GM19463 (cell line): ENCODE data around the gene TMTC3.
"Not testable (repeated sequence)": the region's sequence is repeated elsewhere in the genome, so short reads cannot be mapped to it uniquely, and the experiment has no call there.

Source experiments
- ATAC-seq: cut with Tn5 transposase; IDR thresholded peaks from one replicate; pipeline ENCODE4 v1.9.1; 2021; ENCODE audit warnings: mild to moderate bottlenecking, moderate library complexity; ENCODE audit not compliant: unreplicated experiment

The TMTC3 gene

DNA sequence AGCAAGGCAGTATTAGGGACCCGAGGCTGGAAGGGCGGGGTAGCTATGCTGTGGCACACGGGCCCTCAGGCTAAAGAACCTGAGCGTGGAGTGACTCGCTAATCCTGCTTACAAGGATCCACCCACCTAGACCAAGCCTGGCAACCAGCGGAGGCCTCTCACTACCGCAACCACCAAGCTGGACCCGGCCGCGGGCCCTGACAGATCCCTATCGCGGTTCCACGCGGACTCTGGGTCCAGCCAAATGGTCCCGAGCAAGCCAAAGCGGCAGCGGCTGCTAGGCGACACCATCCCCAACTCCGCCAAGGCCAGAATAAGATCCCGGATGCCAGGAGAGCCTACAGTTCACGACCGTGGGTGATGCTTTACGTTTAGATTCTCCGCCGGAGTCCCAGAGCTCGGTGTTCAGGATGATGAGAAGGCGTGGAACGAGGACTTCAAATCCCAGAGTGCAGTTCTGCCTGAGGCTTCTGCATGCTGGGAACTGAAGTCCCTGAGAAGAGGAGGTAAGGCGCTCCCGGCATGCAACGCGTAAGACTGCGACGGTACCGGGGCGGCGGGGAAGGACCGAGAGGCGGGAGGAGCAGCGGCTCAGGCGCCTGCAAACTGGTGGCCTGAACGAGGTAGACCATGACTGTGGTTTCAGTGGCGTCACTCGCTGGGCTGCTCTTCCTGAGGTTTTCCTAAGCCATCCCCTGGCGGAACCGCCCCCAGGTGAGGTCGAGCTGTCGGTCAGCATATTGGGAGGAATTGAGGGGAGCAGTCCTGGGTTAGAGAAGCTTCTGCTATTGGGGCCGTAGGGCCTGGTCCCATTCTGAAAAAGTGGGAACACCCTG lies at the start of gene TMTC3, which contains the start of gene CEP290:
Gene TMTC3 (plus strand): TSS at position 534 of the 836 bp plus-strand sequence. CDS start 6,009 bp downstream, outside the sequence.
Gene CEP290 (minus strand): TSS at position 315 of the 836 bp plus-strand sequence. CDS start 781 bp downstream, outside the sequence.
- peak; percentile 89 for ATAC-seq

DNA sequence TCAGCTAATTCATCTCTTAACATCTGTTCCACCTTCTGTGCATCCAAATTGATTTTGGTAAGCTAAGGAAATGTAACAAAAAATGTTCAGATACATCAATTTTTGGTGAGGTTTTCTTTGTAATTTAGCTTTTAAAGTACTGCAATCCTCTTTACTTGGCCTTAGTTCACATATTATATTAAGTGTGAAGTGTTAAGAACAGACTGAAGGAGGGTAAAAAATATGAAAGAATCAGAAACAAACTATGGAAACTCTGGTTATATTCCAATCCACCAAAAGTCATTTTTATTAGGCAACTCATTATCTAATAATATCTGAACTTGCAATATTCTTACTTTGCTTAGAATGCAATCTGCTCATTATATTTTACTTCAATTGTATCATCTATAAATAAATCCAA lies 49.3 kb upstream of the TMTC3 start:
- ATAC-seq, result no peak

DNA sequence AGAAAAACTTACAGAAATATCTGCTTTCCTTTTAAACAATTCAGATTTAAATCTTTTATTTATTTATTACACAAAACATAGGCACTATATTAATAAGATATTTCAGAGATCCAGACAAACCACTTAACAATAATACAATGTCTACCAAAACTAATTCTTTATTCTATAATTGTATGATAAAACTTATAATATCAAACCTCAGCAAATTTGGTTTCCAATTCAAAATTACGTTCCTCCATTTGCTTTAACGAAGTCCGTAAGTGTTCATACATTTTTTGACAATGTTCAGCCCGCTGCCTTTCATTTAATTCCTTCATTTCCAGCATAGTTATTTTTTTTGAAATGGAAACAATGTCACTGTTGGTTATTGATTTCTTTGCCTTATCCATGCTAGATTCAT lies 48.5 kb upstream of the TMTC3 start:
- ATAC-seq, result no peak

DNA sequence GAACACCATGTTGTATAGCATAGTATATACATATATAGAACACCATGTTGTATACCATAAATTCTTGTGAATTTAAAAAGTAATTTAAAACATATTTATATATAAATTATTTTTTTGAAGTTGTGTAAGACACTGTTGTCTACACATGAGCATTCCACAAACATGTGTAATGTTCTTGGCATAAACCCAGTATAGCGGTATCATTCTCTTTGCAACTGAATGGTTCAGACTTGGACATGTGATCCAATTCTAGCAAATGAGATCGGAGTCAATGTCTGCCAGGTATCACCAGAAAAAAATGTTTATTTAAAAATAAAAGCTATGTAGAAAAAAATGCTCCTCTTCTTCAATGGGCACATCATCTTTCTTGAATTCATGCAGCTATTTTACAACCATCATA lies 34.1 kb upstream of the TMTC3 start:
- ATAC-seq, result no peak

DNA sequence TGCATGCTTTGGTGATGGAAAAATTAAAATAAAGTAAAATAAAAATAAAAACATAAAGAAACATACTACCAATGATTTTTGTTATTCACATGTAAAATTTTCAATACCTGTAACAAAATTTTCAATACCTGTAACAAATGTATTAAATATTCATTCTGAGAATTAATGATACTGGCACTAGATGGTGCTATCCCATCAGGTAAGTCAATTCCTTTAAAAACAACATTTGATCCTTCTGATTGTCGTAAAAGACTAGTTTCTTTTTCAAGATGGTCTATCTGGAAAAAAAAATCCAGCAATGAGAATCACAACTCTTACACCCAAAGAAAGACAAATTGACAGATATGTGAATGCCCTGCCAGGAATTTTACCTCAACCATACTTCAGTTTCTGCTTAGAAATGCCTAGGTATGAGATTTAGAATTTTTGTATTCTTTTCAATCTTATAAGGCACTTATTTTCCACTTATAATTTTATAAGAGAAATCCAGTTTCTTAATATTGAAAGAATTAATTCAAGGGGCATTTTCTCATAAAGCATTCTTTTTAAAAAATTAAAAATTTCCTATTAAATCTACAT lies 30.9 kb upstream of the TMTC3 start:
- no peak for ATAC-seq

DNA sequence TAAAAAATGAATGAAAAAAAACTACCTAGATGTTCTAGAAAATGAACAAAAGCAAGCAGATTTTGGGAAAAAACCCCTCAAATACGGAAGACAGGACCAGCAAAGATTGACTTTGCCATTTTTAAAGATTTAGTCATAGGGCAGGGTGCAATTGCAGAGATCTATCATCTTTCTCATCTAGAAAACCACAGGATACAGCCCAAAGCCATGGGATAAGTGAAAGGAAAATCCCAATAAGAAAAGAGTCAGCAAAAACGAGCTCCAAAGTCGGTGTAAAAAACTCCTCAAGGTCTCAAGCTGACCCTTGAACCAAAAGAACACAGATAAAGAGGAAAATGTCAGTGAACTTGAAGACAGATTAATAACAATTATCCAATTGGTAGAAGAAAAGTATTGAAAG lies 28.2 kb upstream of the TMTC3 start:
- ATAC-seq, result no peak

DNA sequence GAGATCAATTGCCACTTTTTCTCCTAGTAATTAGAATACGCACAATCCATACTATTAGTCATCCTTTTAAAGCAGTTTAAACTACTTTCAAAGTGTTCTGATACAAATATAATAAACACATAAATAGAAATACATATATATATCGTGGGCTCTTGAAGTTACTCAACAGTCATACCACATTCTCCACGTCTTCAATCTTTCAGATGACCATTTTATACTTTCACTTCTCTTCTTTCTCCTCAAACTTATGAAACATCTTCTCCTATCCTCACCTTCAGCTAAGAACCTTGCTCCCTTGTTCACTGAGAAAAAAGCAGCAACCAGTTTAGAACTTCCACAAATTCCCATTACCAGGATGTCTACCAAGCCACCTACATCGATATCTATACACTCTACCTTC lies 19.4 kb upstream of the TMTC3 start:
- no peak for ATAC-seq

DNA sequence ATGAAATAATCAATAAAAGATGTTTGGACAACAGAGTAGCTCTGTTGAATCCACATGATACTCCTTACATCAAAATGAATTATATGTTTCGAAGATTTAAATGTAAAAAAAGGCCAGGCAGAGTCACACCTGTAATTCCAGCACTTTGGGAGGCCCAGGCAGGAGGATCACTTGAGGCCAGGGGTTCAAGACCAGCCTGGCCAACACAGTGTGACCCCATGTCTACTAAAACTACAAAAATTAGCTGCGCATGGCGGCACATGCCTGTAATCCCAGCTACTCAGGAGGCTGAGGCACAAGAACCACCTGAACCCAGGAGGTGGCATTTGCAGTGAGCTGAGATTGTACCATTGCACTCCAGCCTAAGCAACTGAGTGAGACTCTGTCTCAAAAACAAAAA lies 15.0 kb upstream of the TMTC3 start:
- ATAC-seq, result no peak

DNA sequence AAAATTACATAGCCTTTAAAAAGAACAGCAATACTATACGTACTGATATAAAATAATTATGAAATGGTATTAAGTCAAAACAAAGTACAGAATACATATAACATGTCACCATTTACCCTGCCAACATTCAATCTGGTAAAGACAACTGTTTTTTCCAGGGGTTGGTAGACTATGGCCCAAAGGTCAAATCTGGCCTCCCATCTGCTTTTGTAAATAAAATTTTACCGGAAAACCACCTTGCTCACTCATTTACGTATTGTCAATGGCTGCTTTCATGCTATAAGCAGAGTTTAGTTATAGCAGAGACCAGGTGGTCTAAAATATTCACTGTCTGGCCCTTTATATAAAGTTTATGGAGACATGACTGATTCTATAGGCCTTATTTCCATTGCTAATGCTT lies 14.3 kb upstream of the TMTC3 start:
- ATAC-seq, result no peak

DNA sequence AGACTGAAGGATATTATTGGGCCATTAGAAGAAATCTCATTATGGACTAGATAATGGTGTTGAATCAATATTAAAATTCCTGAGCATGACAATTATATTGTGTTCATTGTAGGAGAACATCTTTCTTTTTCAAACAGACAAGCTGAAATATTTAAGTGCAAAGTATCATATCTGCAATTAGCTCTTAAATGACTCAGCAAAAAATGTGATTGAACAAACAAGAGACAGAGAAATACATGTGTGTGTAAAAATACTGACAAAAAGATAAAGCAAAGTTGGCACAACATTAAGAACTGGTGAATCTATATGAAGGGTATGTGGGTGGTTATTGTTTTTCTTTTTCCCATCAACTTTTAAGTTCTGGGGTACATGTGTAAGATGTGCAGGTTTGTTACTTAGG lies 9.7 kb upstream of the TMTC3 start:
- ATAC-seq, result no peak

DNA sequence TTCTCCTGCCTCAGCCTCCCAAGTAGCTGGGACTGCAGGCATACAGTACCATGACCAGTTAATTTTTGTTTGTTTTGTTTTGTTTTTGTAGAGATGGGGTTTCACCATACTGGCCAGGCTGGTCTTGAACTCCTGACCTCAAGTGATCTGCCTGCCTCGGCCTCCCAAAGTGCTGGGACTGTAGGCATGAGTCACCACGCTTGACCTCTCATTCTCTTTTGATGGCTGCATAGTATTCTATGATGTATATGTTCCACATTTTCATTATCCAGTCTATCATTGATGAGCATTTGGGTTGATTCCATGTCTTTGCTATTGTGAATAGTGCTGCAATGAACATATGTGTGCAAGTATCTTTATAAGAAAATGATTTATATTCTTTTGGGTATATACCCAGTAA lies 8.9 kb upstream of the TMTC3 start:
- not testable (repeated sequence) for ATAC-seq

DNA sequence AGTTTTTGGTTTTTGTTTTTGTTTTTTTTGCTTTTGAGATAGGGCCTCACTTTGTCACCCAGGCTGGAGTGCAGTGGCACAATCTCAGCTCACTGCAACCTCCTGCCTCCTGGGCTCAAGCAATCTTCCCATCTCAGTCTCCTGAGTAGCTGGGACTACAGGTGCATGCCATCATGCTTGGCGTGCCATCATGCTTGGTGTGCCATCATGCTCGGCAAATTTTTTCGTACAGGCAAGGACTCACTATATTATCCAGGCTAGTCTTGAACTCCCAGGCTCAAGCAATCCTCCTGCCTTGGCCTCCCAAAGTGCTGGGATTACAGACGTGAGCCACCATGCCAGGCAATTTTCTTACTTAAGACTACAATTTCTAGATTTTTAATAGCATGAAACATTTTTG lies 2.4 kb upstream of the TMTC3 start:
- not testable (repeated sequence) for ATAC-seq

DNA sequence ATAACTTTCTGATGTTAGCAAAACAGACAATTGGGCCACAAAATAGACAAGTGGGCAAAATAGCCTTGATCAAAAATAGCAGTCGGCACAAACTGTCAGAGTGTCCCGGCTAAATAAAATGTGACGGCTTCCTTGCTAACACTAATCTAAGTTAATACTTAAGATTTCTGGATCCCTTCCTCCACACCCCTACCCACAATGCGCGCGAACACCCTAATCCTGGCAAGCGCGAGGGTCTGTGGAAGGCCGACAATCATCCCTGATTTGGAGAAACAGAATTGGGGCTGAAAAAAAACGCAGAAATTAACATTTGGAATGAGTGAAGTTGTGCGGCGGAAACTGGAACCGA lies 708 bp upstream of the TMTC3 start:
- ATAC-seq, result no peak

DNA sequence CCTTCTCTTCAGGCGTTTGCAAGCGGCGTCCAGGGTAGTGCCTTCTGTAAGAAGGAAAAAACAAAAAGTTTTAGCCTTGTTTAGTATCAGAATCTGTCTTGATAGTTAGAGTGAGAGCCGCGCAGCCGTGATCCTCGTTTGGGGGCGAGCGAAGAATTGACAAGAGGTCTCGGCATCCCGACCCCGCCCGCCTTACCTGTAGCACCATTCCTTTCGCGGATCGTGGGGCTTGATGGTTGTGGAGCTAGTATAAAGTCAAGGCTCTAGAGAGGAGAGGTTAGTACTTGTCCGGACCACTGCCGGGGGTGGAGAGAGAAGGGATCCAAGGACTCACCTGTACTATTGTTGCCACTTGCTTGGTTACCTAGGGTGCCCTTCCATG lies 494 bp downstream of the TMTC3 start:
- no peak for ATAC-seq

DNA sequence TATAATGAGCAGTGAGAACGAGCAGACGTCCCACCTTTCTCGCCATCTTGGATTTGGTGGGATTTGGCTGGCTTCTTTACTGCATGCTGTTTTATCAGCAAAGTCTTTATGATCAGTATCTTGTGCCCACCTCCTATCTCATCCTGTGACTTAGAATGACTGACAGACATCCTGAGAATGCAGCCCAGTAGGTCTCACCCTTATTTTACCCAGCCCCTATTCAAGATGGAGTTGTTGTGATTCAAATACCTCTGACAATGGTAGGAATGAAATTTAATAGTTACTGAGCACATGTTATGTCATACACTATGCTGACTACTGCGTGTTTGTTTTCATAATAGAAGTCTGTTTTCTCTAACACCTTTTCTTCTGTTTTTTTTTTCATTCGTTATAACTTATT lies 1.9 kb downstream of the TMTC3 start:
- ATAC-seq, result no peak

DNA sequence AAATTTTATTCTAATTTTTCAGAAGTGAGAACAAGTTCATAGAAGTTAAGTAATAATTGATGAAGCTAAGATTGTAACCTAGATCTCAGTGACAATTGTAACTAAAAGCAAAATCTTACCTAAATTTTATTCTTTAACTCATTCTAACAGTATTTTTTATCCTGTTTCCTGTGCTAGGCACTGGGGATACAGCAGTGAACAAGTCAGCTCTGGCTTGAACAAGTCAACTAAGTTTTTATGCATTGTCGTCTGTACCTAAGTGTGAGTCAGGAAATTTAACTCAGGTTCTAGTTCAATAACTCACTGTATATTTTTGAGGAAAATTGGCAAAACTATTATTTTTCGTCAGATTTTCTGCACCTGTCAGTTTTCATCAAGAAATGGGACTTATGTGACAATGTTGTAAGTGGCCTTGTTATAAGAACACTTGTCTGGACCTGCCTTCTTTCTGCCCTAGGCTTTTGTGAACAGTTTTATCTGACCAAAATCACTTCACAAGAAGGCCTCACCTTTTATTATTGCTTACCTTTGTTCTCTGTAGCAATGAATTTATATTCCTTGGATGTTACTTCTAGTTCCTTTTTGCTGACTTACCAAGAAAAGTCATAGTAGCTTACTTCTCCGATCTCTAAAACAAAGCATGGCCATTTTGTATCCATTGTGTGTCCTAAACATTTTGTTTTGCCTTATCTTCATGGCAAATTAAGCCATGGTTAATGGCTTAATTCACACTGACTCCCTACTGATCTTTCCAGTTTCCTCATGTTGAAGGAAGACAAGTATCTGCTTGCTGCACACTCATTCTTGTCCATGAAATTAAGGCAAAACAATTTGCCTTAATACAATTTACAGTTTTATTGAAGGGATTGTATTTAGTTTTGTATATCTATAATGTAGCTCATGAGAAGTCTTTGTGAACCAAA lies 2.7 kb downstream of the TMTC3 start:
- ATAC-seq, result no peak

DNA sequence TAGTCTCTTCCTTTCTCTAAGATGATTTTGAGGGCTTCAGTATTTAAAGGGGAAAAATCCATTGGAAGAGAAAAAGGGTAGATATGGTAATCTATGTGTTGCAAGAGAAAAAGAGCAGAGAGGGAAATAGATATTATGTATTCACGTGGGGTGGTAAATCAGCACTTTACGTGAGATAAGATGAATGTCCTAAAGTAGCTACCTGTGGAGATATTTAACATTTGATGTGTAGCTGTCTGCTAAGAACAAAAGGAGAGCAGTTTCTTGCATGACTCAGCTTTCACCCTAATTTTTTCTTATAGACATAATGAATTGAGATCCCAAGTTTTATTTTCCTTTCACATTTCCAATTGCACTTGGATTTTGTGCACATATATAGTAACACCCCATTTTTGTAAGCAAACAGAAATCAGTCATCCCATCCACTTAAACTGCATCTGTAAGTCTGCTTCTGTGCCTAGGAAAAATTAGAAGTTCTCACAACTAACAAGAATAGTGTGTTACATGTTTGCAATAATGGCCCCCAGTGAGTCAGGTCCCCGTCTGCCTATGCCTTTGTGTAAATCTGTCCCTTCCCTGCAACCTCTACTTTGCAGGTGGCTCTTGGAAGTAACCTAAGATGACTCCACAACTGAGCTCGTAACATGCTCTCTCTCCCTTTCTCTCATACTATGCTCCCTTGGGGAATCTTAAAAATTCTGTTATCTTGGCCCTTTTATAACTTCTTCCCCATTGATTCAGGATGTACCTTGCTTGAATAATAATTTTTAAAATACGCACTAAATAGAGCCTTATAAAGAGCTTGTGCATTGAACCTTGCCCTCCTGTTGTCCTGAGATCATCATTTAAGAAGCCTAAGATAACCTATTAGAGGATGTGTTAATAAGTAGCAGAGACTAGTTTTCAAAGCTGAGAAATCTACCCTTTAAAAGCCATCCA lies 3.7 kb downstream of the TMTC3 start:
- ATAC-seq, result no peak

DNA sequence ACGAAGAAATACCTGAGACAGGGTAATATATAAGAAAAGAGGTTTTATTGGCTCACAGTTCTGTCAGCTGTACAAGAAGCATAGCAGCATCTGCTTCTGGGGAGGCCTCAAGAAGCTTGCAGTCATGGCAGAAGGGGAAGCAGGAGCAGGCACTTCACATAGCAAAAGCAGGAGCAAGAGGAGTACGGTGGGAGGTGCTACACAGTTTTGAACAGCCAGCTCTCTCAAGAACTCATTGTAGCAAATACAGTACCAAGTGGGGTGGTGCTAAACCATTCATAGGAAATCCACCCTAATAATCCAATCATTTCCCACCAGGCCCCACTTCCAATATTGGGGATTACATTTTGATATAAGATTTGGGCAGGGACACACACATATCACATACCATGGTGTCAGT lies 8.0 kb downstream of the TMTC3 start:
- no peak for ATAC-seq

DNA sequence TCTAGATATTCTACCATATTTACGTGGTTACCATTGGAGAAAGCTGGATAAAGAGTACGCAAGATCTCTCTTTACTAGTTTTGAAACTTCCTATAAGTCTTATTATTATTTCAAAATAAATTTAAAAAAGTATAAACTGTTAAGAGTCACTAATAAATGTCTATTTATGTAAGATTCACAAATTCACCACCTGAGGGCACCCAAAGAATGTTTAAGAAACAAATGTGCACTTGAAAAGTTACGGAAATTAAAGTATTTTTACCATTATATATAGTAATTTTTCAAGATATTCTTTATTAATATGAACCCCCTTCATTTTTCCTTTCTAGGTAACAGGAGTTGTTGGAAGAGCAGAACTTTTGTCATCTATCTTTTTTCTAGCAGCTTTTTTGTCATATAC lies 11.9 kb downstream of the TMTC3 start:
- ATAC-seq, result no peak

DNA sequence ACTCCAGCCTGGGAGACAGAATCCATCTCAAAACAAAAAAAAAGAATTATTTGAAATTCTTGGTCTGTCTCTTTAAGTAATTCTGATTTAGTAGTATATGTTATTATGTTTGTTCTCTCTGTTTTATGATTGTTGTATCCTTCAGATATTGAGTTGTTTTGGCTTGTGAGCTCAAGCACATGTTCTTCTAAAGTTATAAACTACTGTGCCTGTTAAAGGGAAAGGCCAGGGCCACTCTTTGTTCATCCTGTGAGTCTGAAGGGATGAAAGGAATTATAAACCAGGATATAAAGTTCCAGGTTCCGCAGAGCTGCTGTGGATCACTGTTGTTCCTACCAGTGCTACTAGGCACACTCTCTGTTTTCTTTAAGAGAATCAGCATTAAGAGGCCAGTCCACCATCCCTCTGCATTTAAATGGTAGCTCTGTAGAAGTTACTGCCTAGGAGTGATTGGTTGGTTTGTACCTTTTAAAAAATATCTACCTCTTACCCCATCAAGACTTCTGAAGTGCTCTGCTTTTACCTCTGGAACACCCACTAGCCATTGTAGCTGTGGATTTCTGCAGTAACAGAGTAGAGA lies 14.1 kb downstream of the TMTC3 start:
- ATAC-seq, result no peak
